GM13976 (cell line): ENCODE data around the gene ZNF407.

ENCODE experiments used
- DNase-seq: peaks from one replicate; pipeline ENCODE4 v3.0.0; 2012; ENCODE audit warnings: low spot score
- in situ Hi-C: fragments of 300-500 bp; cut with MboI; formaldehyde crosslinking; loops from one replicate; pipeline ENCODE4 v1.12.0; 2022; ENCODE audit warnings: low sequenced_read_pairs, mixed read lengths, inconsistent platforms; ENCODE audit not compliant: unreplicated experiment
- TF ChIP-seq, protein P1 (sequence below): IDR thresholded peaks from 2 replicates; pipeline ENCODE4 v1.5.1; 2012; ENCODE audit warnings: borderline replicate concordance, mild to moderate bottlenecking; ENCODE audit not compliant: insufficient read depth; ENCODE audit errors: extremely low read depth, missing control alignments, control extremely low read depth

The ZNF407 gene

DNA sequence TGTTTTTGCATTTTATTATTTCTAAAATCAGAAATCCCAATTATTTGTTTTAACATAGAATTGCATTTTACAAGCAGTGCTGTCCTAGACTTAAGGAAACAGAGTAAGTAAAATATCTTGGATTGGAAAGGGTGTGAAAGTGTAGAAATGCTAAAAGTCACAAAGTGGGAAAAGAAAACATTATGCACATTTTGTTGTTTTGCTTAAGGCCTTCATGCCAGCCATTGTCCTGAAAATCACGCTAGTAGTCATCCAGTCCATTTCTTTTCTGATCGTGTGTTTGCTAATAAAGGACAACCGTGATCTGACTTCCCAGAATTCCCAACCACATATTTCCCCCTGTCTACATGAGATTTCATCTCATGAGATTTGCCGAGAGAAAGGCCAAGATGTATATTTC lies 412.2 kb downstream of the ZNF407 start:
- in situ Hi-C loops: no loop called here
- no peak for DNase-seq
- TF ChIP-seq, protein P1, sequence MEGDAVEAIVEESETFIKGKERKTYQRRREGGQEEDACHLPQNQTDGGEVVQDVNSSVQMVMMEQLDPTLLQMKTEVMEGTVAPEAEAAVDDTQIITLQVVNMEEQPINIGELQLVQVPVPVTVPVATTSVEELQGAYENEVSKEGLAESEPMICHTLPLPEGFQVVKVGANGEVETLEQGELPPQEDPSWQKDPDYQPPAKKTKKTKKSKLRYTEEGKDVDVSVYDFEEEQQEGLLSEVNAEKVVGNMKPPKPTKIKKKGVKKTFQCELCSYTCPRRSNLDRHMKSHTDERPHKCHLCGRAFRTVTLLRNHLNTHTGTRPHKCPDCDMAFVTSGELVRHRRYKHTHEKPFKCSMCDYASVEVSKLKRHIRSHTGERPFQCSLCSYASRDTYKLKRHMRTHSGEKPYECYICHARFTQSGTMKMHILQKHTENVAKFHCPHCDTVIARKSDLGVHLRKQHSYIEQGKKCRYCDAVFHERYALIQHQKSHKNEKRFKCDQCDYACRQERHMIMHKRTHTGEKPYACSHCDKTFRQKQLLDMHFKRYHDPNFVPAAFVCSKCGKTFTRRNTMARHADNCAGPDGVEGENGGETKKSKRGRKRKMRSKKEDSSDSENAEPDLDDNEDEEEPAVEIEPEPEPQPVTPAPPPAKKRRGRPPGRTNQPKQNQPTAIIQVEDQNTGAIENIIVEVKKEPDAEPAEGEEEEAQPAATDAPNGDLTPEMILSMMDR: no peak

DNA sequence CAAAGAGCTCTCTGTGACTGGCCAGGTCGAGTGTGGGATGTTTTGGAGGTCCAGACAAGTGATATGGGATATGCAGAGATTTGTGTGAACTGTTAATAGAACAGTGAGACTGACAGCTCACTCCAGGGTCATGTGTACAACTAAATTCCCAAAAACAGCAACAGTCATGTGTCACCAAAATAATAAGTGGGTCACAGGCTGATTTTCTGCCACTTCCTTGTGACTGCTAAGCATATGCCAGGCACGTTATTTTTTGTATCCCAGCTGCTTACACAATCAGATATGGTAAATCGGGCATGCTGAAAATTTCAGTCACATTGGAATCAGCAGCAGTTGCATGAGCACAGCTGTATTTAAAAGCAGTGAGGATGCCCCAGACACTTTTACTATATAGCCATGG lies 412.6 kb downstream of the ZNF407 start:
- DNase-seq: no peak
- in situ Hi-C loops: no loop called here
- TF ChIP-seq, protein P1: no peak

DNA sequence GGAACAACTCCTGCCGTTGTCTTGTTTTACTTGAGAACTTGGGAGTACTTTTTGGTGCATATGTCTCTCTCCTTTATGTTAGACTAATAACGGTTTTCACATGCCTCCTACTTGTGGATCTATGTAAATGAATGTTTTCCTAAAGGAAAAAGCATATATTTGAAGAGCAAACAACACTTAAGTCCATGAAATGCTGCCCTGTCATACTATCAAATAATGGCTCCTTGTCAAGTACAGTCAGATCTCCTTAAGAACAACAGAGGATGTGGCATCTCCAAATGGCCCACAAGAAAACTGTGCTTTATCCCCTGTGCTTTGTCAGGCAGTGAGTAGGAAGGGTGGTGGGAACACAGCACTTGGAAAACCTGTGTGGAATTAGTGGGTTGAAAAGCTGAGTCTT lies 413.0 kb downstream of the ZNF407 start:
- DNase-seq: no peak
- TF ChIP-seq, protein P1: no peak

DNA sequence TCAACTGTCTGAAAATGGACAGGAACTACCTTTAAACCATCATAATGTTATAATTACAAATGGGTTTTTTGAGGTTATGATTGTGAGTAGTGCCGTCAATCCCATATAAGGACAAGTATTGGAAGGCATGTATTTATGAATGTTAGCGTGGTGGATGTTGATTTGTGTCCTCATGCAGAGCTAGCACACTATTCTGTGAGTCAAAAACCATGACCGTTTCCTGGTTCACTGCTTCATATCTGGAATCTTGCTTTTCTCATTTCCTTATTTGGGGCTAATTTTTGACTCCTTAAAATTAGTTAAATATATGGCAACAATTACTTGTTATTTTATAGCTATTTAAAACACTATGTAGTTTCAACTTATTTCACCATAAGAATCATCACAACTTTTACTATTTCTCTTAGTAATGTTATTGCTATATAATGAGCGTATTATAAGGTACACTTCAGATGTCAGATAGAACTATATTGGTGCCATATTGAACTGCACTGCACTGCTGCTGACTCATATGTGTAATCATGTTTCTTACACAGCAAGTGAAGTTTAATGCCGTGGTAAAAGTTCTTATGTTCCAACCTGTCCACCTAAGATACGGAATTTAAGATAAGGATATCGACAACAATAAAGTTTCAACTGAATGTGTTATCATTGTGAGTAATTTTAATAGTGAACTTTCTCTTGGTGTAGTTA lies 418.5 kb downstream of the ZNF407 start:
- in situ Hi-C loops: no loop called here
- no peak for DNase-seq
- TF ChIP-seq, protein P1: no peak

More for the DNA sequence above, 413.0 kb downstream of the ZNF407 start:
- in situ Hi-C loops: no loop called here

DNA sequence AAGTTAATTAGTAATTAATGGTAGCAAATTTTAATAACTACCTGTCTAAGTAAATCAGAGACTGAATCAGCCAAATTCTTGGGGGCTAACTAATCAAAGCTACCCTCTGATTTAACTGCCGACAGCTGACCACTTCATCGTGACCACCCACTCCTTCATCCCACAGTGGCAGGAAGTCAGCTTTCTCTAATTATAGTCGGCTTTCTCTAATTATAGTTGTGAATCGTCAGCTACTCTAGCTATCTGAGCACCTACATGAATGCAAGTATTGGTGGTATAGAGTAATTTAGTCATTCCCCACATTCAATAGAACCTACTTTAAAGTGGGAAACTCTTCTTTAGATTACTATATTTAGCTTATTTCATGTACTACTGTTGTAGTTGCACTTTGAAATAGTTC lies 425.8 kb downstream of the ZNF407 start:
- in situ Hi-C loops: no loop called here
- DNase-seq: no peak
- TF ChIP-seq, protein P1: no peak

DNA sequence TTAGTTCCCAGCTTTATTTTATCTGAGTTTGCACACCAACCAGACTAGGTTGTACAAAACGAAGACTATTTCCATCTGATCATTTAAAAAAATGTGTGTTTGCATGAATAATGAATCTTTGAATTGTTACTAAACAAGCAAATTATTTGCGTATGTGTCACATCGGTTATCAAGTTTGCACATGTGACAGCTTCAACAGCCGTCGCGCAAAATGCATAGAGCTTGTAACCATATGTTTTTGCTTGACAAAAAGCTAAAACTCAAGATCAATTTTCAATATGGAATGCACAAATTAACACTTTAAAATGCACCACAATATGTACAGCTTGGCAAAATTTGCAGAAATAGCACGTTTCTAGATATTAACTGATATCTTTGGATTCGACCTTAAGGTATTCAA lies 427.2 kb downstream of the ZNF407 start:
- in situ Hi-C loops: no loop called here
- TF ChIP-seq, protein P1: no peak
- no peak for DNase-seq
